Measurements from ENCODE around the gene ZFYVE1.

GRCh38 chr14:73069585-73069984, 42.7 kb upstream of the ZFYVE1 start:
- TF ChIP-seq CTCF (IDR thresholded peaks at IDR 0.05) (no peak), EZH2 (IDR thresholded peaks at IDR 0.05; ENCODE audit: borderline replicate concordance, insufficient read depth, low read depth, low read length, poor library complexity, severe bottlenecking) (no peak)
